SK-N-SH (cell line): Measurements from ENCODE around the gene WASF1. TPM values are rescaled to one million over a fixed set of nuclear protein-coding genes. Genes with fewer than 3 reads are reported as not detected.
"Not testable (repeated sequence)": the region's sequence is repeated elsewhere in the genome, so short reads cannot be mapped to it uniquely, and the experiment has no call there.

Experiments
- CTCF ChIA-PET: fragments of 300-600, 350-600 bp; formaldehyde crosslinking; extraction: SDS; loops from one replicate; lab custom pipeline; 2021; lab: Yijun Ruan, JAX
- POLR2A ChIA-PET: fragments of 350-600 bp; sonication (Branson Sonifier 250); formaldehyde crosslinking; extraction: SDS; loops from one replicate; lab custom pipeline; 2020; ENCODE audit warnings: antibody characterized with exemption, inconsistent platforms; lab: Yijun Ruan, JAX
- DNase-seq: peaks from one replicate; pipeline ENCODE4 v3.0.0; 2012
- H2AFZ ChIP-seq: fragments of 200-600 bp; sonication (generic); 2 replicates; pipeline ENCODE4 v1.8.1; 2016; ENCODE audit warnings: antibody characterized with exemption, mild to moderate bottlenecking, low read depth
- H3F3A ChIP-seq: fragments of 200-600 bp; sonication (generic); replicated peaks from 2 replicates; pipeline ENCODE3; 2016; ENCODE audit warnings: antibody characterized with exemption, mild to moderate bottlenecking; ENCODE audit not compliant: insufficient read depth
- H3K27ac ChIP-seq, 2 experiments: fragments of 200-500 bp in 1 of 2; fragments of 200-600 bp in 1 of 2; sonication (Bioruptor generic) in 1 of 2; sonication (generic), shearing (Covaris generic) in 1 of 2; 2 replicates each; pipeline versions ENCODE4 v1.5.1 to v1.6.1; 2014 to 2016; ENCODE audit warnings: low read depth in 2 of 2, inconsistent platforms in 1 of 2, low read length in 1 of 2, mild to moderate bottlenecking in 1 of 2, mixed read lengths in 1 of 2
- H3K27me3 ChIP-seq: fragments of 200-600 bp; sonication (generic), shearing (Covaris generic); 2 replicates; pipeline ENCODE4 v1.6.1; 2016; ENCODE audit warnings: mixed run types; ENCODE audit not compliant: insufficient read depth
- H3K36me3 ChIP-seq, 2 experiments: fragments of 200-500 bp in 1 of 2; fragments of 200-600 bp in 1 of 2; sonication (Bioruptor generic) in 1 of 2; sonication (generic) in 1 of 2; replicated peaks in 1 of 2; 2 replicates each; pipeline versions ENCODE3 to v1.5.1; 2014 to 2016; ENCODE audit warnings: low read length in 1 of 2, mild to moderate bottlenecking in 1 of 2; ENCODE audit not compliant: insufficient read depth in 2 of 2, control insufficient read depth in 1 of 2
- H3K4me1 ChIP-seq, 2 experiments: fragments of 200-500 bp in 1 of 2; fragments of 200-600 bp in 1 of 2; sonication (Bioruptor generic) in 1 of 2; sonication (generic), shearing (Covaris generic) in 1 of 2; 2 replicates each; pipeline versions ENCODE4 v1.5.1 to v1.6.1; 2014 to 2016; ENCODE audit warnings: low read depth in 1 of 2, low read length in 1 of 2, mixed run types in 1 of 2; ENCODE audit not compliant: insufficient read depth in 2 of 2, control insufficient read depth in 1 of 2
- H3K4me2 ChIP-seq: fragments of 200-600 bp; sonication (generic), shearing (Covaris generic); 2 replicates; pipeline ENCODE4 v1.6.1; 2017; ENCODE audit warnings: mixed run types
- H3K4me3 ChIP-seq, 2 experiments: fragments of 200-500 bp in 1 of 2; fragments of 200-600 bp in 1 of 2; sonication (Bioruptor generic) in 1 of 2; sonication (generic), shearing (Covaris generic) in 1 of 2; 2 replicates each; pipeline versions ENCODE4 v1.5.1 to v1.8.1; 2014 to 2016; ENCODE audit warnings: low read depth in 2 of 2, inconsistent platforms in 1 of 2, low read length in 1 of 2, mild to moderate bottlenecking in 1 of 2, mixed read lengths in 1 of 2, moderate library complexity in 1 of 2
- H3K79me2 ChIP-seq: fragments of 200-600 bp; sonication (generic); 2 replicates; pipeline ENCODE4 v1.8.1; 2017; ENCODE audit warnings: mild to moderate bottlenecking; ENCODE audit not compliant: insufficient read depth
- H3K9ac ChIP-seq: fragments of 200-600 bp; sonication (generic); 2 replicates; pipeline ENCODE4 v1.6.1; 2017; ENCODE audit warnings: mixed run types
- H3K9me2 ChIP-seq: fragments of 200-600 bp; sonication (generic); 2 replicates; pipeline ENCODE4 v1.6.1; 2017; ENCODE audit warnings: mixed run types
- H3K9me3 ChIP-seq: fragments of 200-600 bp; sonication (generic); 2 replicates; pipeline ENCODE4 v1.6.1; 2017; ENCODE audit warnings: mixed run types, mild to moderate bottlenecking, moderate library complexity
- H4K20me1 ChIP-seq: fragments of 200-600 bp; sonication (generic); 2 replicates; pipeline ENCODE4 v1.6.1; 2017; ENCODE audit warnings: mild to moderate bottlenecking, mixed run types; ENCODE audit not compliant: insufficient read depth
- CTCF ChIP-seq: fragments of 200-600 bp; sonication (generic); IDR thresholded peaks from 2 replicates; pipeline ENCODE4 v1.6.1; 2017; ENCODE audit warnings: antibody characterized with exemption, mild to moderate bottlenecking, moderate library complexity
- EZH2phosphoT487 ChIP-seq: fragments of 200-600 bp; sonication (generic); IDR thresholded peaks from 2 replicates; pipeline ENCODE4 v1.6.1; 2017; ENCODE audit warnings: low read depth, mixed run types, mild to moderate bottlenecking, antibody characterized with exemption, moderate library complexity, borderline replicate concordance
- MAX ChIP-seq: IDR thresholded peaks from 2 replicates; pipeline ENCODE4 v1.4.0; 2012; ENCODE audit warnings: low read depth
- MEF2A ChIP-seq: IDR thresholded peaks from 2 replicates; pipeline ENCODE4 v1.4.0; 2012; ENCODE audit warnings: low read depth, borderline replicate concordance
- NFIC ChIP-seq: IDR thresholded peaks from 2 replicates; pipeline ENCODE4 v1.4.0; 2012; ENCODE audit warnings: borderline replicate concordance
- NRF1 ChIP-seq: IDR thresholded peaks from 2 replicates; pipeline ENCODE4 v1.6.1; 2012; ENCODE audit warnings: low read depth, mild to moderate bottlenecking, low read length
- POLR2AphosphoS5 ChIP-seq: IDR thresholded peaks from 2 replicates; pipeline ENCODE4 v1.6.1; 2012; ENCODE audit warnings: low read depth, low read length
- RAD21 ChIP-seq: IDR thresholded peaks from 2 replicates; pipeline ENCODE4 v1.6.1; 2012; ENCODE audit warnings: mild to moderate bottlenecking, low read length
- RCOR1 ChIP-seq: fragments of 150-350 bp; IDR thresholded peaks from 2 replicates; pipeline ENCODE4 v1.6.1; 2017; ENCODE audit warnings: antibody characterized with exemption, low read length
- REST ChIP-seq: IDR thresholded peaks from 2 replicates; pipeline ENCODE4 v1.6.1; 2012; ENCODE audit warnings: mild to moderate bottlenecking, low read depth, low read length, moderate library complexity
- RFX5 ChIP-seq: IDR thresholded peaks from 2 replicates; pipeline ENCODE4 v1.6.1; 2012; ENCODE audit warnings: mild to moderate bottlenecking, improper control_type of control experiment, low read length
- RXRA ChIP-seq: IDR thresholded peaks from 2 replicates; pipeline ENCODE4 v1.4.0; 2012; ENCODE audit warnings: low read depth, mild to moderate bottlenecking, borderline replicate concordance
- SIN3A ChIP-seq: IDR thresholded peaks from 2 replicates; pipeline ENCODE4 v1.6.1; 2012; ENCODE audit warnings: low read depth, mild to moderate bottlenecking, low read length, moderate library complexity, borderline replicate concordance
- TCF12 ChIP-seq: IDR thresholded peaks from 2 replicates; pipeline ENCODE4 v1.4.0; 2012
- USF1 ChIP-seq: IDR thresholded peaks from 2 replicates; pipeline ENCODE4 v1.4.0; 2012; ENCODE audit warnings: low read depth, borderline replicate concordance
- USF2 ChIP-seq: fragments of 150-350 bp; IDR thresholded peaks from 2 replicates; pipeline ENCODE4 v1.6.1; 2017; ENCODE audit warnings: antibody characterized with exemption, low read length, low read depth, borderline replicate concordance
- WGBS: methylation state at CpG from one replicate; pipeline ENCODE4 v1.1.6; 2017; ENCODE audit warnings: low lambda C conversion rate; 5-methylcytosine and 5-hydroxymethylcytosine counted together
- polyA plus RNA-seq, 3 experiments: library from polyadenylated mRNA; depleted of rRNA; stranded (reverse); fragments of >200 nt; gene quantifications; 2 replicates each; pipeline ENCODE4 v1.2.3, GENCODE V29; 2012

The WASF1 gene
- polyA plus RNA-seq, 1 of the 3 experiments (the other 2 are of a cell fraction): 31.4 TPM

- H3F3A ChIP-seq, DNase-seq, H3K27me3 ChIP-seq, H3K9ac ChIP-seq, H3K79me2 ChIP-seq, H3K4me3 ChIP-seq, H3K4me1 ChIP-seq, CTCF ChIA-PET, H4K20me1 ChIP-seq, H3K4me2 ChIP-seq, H3K27ac ChIP-seq, H3K36me3 ChIP-seq, H3K9me2 ChIP-seq, H2AFZ ChIP-seq, POLR2A ChIA-PET, H3K9me3 ChIP-seq: not testable (repeated sequence)
Observed at GRCh38 chr6:110073474-110073873, 106.0 kb downstream of the WASF1 start.

GRCh38 chr6:110068592-110068967 lies 110.9 kb downstream of the WASF1 start:
- Histone ChIP-seq H3F3A (no peaks in the 10 kb centered on the region), H3K79me2 (no peaks in the 10 kb centered on the region), H3K9me2 (no peaks in the 10 kb centered on the region), H3K27ac (no peak overlapping the region), H3K9me3 (no peaks in the 10 kb centered on the region), H3K9ac (no peak overlapping the region), H3K36me3 (no peaks in the 10 kb centered on the region), H3K4me2 (no peak overlapping the region), H3K4me1 (peaks cover 0 to 2% of the 10 kb centered on the region in 2 experiments; a peak in 1 of 4 replicates), H3K4me3 (no peak overlapping the region), H4K20me1 (no peaks in the 10 kb centered on the region), H3K27me3 (no peaks in the 10 kb centered on the region; the same call in 1 of the 2 replicates), H2AFZ (no peak overlapping the region)
- TF ChIP-seq RAD21 (no peak), TCF12 (no peak), NFIC (no peak), RXRA (no peak), RCOR1 (no peak), MAX (no peak), POLR2AphosphoS5 (no peak), RFX5 (no peak), MEF2A (no peak), SIN3A (no peak), NRF1 (no peak), CTCF (no peak), USF1 (no peak), EZH2phosphoT487 (no peak), USF2 (no peak), REST (no peak)
- ChIA-PET CTCF (no interaction called here), POLR2A (no interaction called here)
- 49% methylated on average over 8 of the region's 8 CpGs for WGBS
- no peak for DNase-seq
